NCI-H1694 (cell line): ENCODE results near the gene TOR4A.

Source experiments
- DNase-seq: peaks from one replicate; lab custom pipeline; 2025; lab: John Stamatoyannopoulos, UW

Gene TOR4A

GRCh38 chr9:137272241-137273094 lies 5.1 kb upstream of the TOR4A start:
- no peak for DNase-seq

- no peak for DNase-seq
These were observed 4.4 kb upstream of the TOR4A start for GRCh38 chr9:137273095-137273490.

GRCh38 chr9:137273611-137274320 lies 3.8 kb upstream of the TOR4A start:
- no peak for DNase-seq

GRCh38 chr9:137275203-137275587 lies 2.3 kb upstream of the TOR4A start:
- no peak for DNase-seq

GRCh38 chr9:137275588-137276472 lies 1.7 kb upstream of the TOR4A start:
- DNase-seq: no peak

GRCh38 chr9:137276473-137277328 lies 825 bp upstream of the TOR4A start:
- no peak for DNase-seq

- DNase-seq: no peak
These were observed 655 bp downstream of the TOR4A start for GRCh38 chr9:137278061-137278701.

GRCh38 chr9:137278721-137279711 lies 1.5 kb downstream of the TOR4A start:
- no peak for DNase-seq

GRCh38 chr9:137279741-137280473 lies 2.4 kb downstream of the TOR4A start:
- no peak for DNase-seq

- no peak for DNase-seq
These were observed 3.2 kb downstream of the TOR4A start for GRCh38 chr9:137280474-137281344.

- no peak for DNase-seq
These were observed 4.0 kb downstream of the TOR4A start for GRCh38 chr9:137281345-137282116.

GRCh38 chr9:137286975-137287383 lies 9.5 kb downstream of the TOR4A start:
- DNase-seq: no peak

- no peak for DNase-seq
These were observed 15.6 kb downstream of the TOR4A start for GRCh38 chr9:137293094-137293481.

- no peak for DNase-seq
These were observed 16.1 kb downstream of the TOR4A start for GRCh38 chr9:137293482-137294090.

GRCh38 chr9:137294091-137294680 lies 16.7 kb downstream of the TOR4A start:
- peak; percentile 23 for DNase-seq

GRCh38 chr9:137294681-137295237 lies 17.2 kb downstream of the TOR4A start:
- no peak for DNase-seq
